Neutrophil (primary cell): ENCODE measurements around the gene AHCYL1.

Source experiments
- H3K27ac ChIP-seq: fragments of 200-600 bp; sonication (generic); 2 replicates; pipeline ENCODE4 v1.5.1; 2016; ENCODE audit warnings: mild to moderate bottlenecking, moderate library complexity
- H3K27me3 ChIP-seq: fragments of 200-600 bp; sonication (generic); 2 replicates; pipeline ENCODE4 v1.6.0; 2016; ENCODE audit warnings: mild to moderate bottlenecking
- H3K36me3 ChIP-seq: fragments of 200-600 bp; sonication (generic); 2 replicates; pipeline ENCODE4 v1.5.1; 2017
- H3K4me1 ChIP-seq, 2 experiments: fragments of 200-600 bp in 1 of 2; sonication (generic) in 1 of 2; 1 replicate in 1 of 2; 2 replicates in 1 of 2; pipeline versions ENCODE4 v1.5.1 to v1.6.1; 2013 to 2016; ENCODE audit warnings: low read depth in 1 of 2, low read length in 1 of 2, mild to moderate bottlenecking in 1 of 2, moderate library complexity in 1 of 2; ENCODE audit not compliant: control insufficient read depth in 1 of 2, insufficient read depth in 1 of 2
- H3K4me3 ChIP-seq, 2 experiments: fragments of 200-600 bp in 1 of 2; sonication (generic) in 1 of 2; 1 replicate in 1 of 2; 2 replicates in 1 of 2; pipeline ENCODE4 v1.5.1; 2013 to 2016; ENCODE audit warnings: low read depth in 1 of 2, low read length in 1 of 2, mild to moderate bottlenecking in 1 of 2, moderate library complexity in 1 of 2
- H3K9me3 ChIP-seq: fragments of 200-600 bp; sonication (generic); 2 replicates; pipeline ENCODE4 v1.5.1; 2016
- TF ChIP-seq, protein P1 (sequence below): fragments of 200-600 bp; sonication (generic); IDR thresholded peaks from 2 replicates; pipeline ENCODE4 v1.5.1; 2016; ENCODE audit warnings: antibody characterized with exemption

Gene AHCYL1

DNA sequence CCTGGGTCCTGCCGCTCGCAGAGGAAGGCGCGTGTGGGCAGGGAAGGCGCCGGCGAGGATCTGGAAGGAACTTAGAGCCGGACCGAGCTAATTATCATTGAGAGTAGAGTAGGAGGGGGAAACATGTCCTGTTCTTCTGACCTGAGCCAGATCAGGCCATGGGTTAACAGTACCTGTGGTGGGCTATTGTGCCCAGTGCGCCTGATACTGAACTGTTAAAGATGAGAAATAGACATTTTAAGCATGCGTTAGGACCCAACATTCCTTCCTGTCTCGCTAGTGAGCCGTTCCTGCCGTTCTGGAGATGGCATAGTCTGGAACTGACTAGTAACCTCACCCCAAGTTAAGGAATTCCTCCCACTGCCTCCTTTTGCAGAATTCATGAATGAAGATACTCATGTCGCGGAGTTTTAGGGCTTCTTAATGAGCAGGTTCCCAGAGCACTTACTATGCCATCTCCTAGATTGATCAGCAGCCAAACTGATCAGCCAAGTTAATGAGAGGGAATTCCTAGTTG, 50.7 kb downstream of the AHCYL1 start:
- peak overlapping the region; percentile 87 to 99 for H3K4me3 ChIP-seq
- peaks cover 21 to 28% of the 10 kb centered on the region in 2 experiments for H3K4me1 ChIP-seq
- H3K27ac ChIP-seq = peak overlapping the region; percentile 95
- no peaks in the 10 kb centered on the region for H3K9me3 ChIP-seq
- TF ChIP-seq, protein P1, sequence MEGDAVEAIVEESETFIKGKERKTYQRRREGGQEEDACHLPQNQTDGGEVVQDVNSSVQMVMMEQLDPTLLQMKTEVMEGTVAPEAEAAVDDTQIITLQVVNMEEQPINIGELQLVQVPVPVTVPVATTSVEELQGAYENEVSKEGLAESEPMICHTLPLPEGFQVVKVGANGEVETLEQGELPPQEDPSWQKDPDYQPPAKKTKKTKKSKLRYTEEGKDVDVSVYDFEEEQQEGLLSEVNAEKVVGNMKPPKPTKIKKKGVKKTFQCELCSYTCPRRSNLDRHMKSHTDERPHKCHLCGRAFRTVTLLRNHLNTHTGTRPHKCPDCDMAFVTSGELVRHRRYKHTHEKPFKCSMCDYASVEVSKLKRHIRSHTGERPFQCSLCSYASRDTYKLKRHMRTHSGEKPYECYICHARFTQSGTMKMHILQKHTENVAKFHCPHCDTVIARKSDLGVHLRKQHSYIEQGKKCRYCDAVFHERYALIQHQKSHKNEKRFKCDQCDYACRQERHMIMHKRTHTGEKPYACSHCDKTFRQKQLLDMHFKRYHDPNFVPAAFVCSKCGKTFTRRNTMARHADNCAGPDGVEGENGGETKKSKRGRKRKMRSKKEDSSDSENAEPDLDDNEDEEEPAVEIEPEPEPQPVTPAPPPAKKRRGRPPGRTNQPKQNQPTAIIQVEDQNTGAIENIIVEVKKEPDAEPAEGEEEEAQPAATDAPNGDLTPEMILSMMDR = no peak
- peaks cover 23% of the 10 kb centered on the region for H3K36me3 ChIP-seq
- H3K27me3 ChIP-seq = no peaks in the 10 kb centered on the region

DNA sequence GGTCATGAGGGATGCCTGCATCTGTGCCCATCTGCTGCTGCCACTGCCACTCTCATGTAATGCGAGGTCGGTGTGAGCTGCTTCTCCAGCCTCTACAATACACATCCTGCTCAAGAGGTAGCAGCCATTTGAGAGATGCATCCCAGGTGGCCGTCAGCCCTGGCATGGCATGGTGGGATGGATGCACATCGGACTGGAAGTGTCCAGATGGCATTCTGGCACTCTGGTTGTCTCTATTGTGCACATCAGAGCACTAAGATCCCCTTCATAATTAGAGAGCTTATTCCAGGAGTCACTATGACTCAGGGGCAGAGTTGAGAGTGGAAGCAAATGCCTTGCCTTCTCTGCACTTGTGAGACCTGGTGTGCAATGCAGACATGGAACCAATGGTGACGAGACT, 53.7 kb downstream of the AHCYL1 start:
- no peak overlapping the region for H3K4me3 ChIP-seq
- H3K36me3 ChIP-seq = peaks cover 53% of the 10 kb centered on the region
- no peaks in the 10 kb centered on the region for H3K9me3 ChIP-seq
- TF ChIP-seq, protein P1 = no peak
- H3K27me3 ChIP-seq = no peaks in the 10 kb centered on the region
- no peak overlapping the region for H3K27ac ChIP-seq
- peaks cover 21 to 24% of the 10 kb centered on the region in 2 experiments for H3K4me1 ChIP-seq

DNA sequence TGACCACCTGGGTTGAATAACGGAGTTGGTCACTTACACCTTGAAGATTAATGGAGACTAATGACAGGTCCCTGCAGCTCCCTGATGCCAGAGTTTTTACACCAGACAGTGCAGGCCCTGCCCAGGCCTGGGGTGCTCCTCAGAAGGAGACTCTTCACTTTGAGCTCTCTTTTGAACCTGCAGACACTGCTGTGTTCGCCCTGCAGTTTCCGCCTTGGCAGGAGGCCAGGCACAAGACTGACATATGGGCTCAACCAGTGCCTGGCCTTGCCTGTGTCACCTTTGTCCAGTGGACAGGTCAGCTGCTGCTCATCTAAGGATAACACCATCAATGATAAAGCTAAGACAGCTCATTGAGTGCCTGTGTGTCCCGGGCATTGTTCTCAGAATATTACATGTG, 55.1 kb downstream of the AHCYL1 start:
- TF ChIP-seq, protein P1 = no peak
- no peaks in the 10 kb centered on the region for H3K27me3 ChIP-seq
- no peak overlapping the region for H3K4me3 ChIP-seq
- peaks cover 67% of the 10 kb centered on the region for H3K36me3 ChIP-seq
- H3K9me3 ChIP-seq = no peaks in the 10 kb centered on the region
- H3K4me1 ChIP-seq = peaks cover 15 to 16% of the 10 kb centered on the region in 2 experiments
- no peak overlapping the region for H3K27ac ChIP-seq

DNA sequence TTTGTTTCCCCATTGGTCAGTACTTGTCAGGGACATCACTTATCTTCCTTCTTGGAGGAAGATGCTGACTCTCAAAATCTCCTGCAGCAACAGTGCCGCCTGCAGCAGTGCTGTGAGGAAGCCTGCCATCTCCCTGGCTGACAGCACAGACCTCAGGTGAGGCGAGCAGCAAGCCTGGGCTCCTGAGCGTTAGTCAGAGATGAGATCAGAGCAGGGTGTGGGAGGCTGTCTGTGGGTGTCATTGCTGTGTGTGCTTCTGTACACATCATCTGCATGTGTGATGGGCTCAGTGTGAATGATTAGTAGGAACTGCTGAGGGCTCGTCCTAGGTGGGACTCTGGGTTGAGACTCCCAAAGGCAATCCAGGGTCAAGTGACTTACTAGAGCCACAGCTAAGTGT, 56.0 kb downstream of the AHCYL1 start:
- Histone ChIP-seq H3K27me3 (no peaks in the 10 kb centered on the region), H3K27ac (no peak overlapping the region), H3K36me3 (peaks cover 76% of the 10 kb centered on the region), H3K4me1 (peaks cover 9% of the 10 kb centered on the region in 2 experiments), H3K9me3 (no peaks in the 10 kb centered on the region), H3K4me3 (no peak overlapping the region)
- TF ChIP-seq, protein P1 = no peak

DNA sequence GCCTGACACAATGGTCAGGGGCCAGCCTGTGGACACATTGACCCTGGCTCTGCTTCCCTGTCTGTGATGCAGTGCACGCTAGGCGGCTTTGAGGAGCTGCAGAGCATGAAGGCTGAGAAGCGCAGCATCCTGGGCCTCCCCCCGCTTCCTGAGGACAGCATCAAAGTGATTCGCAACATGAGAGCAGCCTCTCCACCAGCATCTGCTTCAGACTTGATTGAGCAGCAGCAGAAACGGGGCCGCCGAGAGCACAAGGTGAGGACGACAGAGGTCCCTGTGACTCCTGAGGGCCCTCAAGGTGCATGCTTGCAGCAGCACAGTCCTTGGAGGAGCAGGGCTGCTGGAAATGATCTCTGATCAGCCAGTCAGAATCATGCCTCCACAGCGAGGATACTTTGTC, 58.5 kb downstream of the AHCYL1 start:
- H3K36me3 ChIP-seq = peaks cover 100% of the 10 kb centered on the region
- H3K27me3 ChIP-seq = no peaks in the 10 kb centered on the region
- TF ChIP-seq, protein P1 = no peak
- no peak overlapping the region for H3K4me3 ChIP-seq
- peaks cover 5 to 6% of the 10 kb centered on the region in 2 experiments for H3K4me1 ChIP-seq
- H3K9me3 ChIP-seq = no peaks in the 10 kb centered on the region
- no peak overlapping the region for H3K27ac ChIP-seq
